Measurements from ENCODE around the gene LIN37. TPM values are rescaled to one million over a fixed set of nuclear protein-coding genes. Genes with fewer than 3 reads are reported as not detected.

Gene LIN37
- total and polyA plus RNA-seq, 2 donors (not counting 3 experiments of a cell fraction or from before 2014, with no cell fraction given) = 11.3 to 21.4 TPM

DNA sequence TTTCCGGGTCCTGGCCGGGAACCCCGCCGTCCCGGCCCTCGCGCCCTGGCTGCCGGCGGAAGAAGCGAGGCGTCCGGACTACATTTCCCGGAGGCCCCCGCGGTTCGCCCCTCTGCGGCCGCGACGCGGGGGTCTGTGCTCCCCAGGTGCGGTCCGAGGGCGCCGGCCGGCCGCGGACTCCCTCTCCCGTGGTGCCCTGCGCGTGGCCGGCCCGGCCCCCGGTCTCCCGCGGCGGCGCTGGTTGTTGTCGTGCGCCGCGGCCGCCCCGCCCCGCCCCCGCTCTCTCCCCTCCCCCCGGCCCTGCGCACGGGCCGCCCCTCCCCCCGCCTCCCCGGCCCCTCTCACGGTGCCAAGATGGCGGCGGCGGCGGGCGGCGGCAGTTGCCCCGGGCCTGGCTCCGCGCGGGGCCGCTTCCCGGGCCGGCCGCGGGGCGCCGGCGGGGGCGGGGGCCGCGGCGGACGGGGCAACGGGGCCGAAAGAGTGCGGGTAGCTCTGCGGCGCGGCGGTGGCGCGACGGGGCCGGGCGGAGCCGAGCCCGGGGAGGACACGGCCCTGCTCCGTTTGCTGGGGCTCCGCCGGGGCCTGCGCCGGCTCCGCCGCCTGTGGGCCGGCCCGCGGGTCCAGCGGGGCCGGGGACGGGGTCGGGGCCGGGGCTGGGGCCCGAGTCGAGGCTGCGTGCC is 30.6 kb upstream of the LIN37 start, which contains the start of gene KMT2B:
TSS of gene KMT2B (plus strand) at position 339 of the 680 bp plus-strand sequence. CDS start at position 355, 16 bp downstream.
- DNase-seq (ENCODE audit: low read depth, low spot score) (no peak), FAIRE-seq (no peak)
- TF ChIP-seq, protein P1, sequence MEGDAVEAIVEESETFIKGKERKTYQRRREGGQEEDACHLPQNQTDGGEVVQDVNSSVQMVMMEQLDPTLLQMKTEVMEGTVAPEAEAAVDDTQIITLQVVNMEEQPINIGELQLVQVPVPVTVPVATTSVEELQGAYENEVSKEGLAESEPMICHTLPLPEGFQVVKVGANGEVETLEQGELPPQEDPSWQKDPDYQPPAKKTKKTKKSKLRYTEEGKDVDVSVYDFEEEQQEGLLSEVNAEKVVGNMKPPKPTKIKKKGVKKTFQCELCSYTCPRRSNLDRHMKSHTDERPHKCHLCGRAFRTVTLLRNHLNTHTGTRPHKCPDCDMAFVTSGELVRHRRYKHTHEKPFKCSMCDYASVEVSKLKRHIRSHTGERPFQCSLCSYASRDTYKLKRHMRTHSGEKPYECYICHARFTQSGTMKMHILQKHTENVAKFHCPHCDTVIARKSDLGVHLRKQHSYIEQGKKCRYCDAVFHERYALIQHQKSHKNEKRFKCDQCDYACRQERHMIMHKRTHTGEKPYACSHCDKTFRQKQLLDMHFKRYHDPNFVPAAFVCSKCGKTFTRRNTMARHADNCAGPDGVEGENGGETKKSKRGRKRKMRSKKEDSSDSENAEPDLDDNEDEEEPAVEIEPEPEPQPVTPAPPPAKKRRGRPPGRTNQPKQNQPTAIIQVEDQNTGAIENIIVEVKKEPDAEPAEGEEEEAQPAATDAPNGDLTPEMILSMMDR (IDR thresholded peaks at IDR 0.05; ENCODE audit: extremely low read depth in 1 of 2, insufficient read depth in 1 of 2, low read depth in 1 of 2, low read length in 2 of 2) = no peak
- no peak for TF ChIP-seq FOS (IDR thresholded peaks at IDR 0.05; ENCODE audit: borderline replicate concordance, insufficient read depth, low read length)
- TF ChIP-seq POLR2AphosphoS5 (IDR thresholded peaks at IDR 0.05; ENCODE audit: insufficient read depth, low read depth, low read length) = peak; percentile 30
- TF ChIP-seq JUN (IDR thresholded peaks at IDR 0.05; ENCODE audit: borderline replicate concordance, insufficient read depth, insufficient read length, low read depth) = no peak
- TF ChIP-seq POLR2A (IDR thresholded peaks at IDR 0.05; ENCODE audit: low read depth, low read length) = no peak
- Histone ChIP-seq H4K20me1 (replicated peaks; ENCODE audit: control insufficient read depth, extremely low read depth, insufficient read depth, low read length) (no peaks in the 10 kb centered on the region), H3K9ac (replicated peaks; ENCODE audit: extremely low read depth, insufficient read depth, low read length) (peak within 1 kb of the TSS; percentile 62), H3K27ac (ENCODE audit: insufficient read depth, low read depth, low read length) (peak within 1 kb of the TSS; percentile 36), H3K4me1 (ENCODE audit: control insufficient read depth, extremely low read depth, insufficient read depth, low read length) (peaks cover 17% of the 10 kb centered on the region), H3K4me3 (replicated peaks in 1 of 3; ENCODE audit: insufficient read depth in 1 of 3, low read depth in 1 of 3, low read length in 3 of 3) (peak within 1 kb of the TSS; percentile 57 to 64 (median 57)), H3K79me2 (ENCODE audit: control insufficient read depth, insufficient read depth, low read length) (peaks cover 30% of the 10 kb centered on the region), H3K9me3 (replicated peaks; ENCODE audit: control insufficient read depth, insufficient read depth, low read length) (no peaks in the 10 kb centered on the region), H3K4me2 (ENCODE audit: insufficient read depth, low read length) (peak within 1 kb of the TSS; percentile 61), H3K27me3 (ENCODE audit: control insufficient read depth in 2 of 2, insufficient read depth in 2 of 2, low read length in 2 of 2) (no peaks in the 10 kb centered on the region), H2AFZ (ENCODE audit: low read depth, low read length) (peak within 1 kb of the TSS; percentile 97), H3K36me3 (ENCODE audit: control insufficient read depth in 2 of 2, extremely low read depth in 1 of 2, insufficient read depth in 2 of 2, low read length in 2 of 2) (peaks cover 6 to 17% of the 10 kb centered on the region in 2 experiments), H3K9me1 (replicated peaks; ENCODE audit: control insufficient read depth, extremely low read depth, insufficient read depth, low read length) (no peaks in the 10 kb centered on the region)
- no TSS peak for BruUV-seq (replicated peaks)
- intact Hi-C loops (cut with micrococcal nuclease) (loop anchor here (1.0 kb wide), 11 partner anchors 16 to 366 kb away; partner anchors contain the start of genes PROSER3, PSENEN and U2AF1L4), dilution Hi-C loops (cut with MboI; ENCODE audit: extremely low pct_ligation_motif_present, low sequenced_read_pairs) (no loop called here)
- ChIA-PET CTCF (interaction anchor here (1.0 to 1.8 kb wide), 4 partner anchors 15 to 30 kb away, joined by 3 to 7 read pairs (median 4); partner anchors contain the start of genes LIN37, PSENEN and U2AF1L4), POLR2A (no interaction called here)

Data from endothelial cell of umbilical vein (primary cell).